ENCODE results near the gene CTR9. TPM values are rescaled to one million over a fixed set of nuclear protein-coding genes. Genes with fewer than 3 reads are reported as not detected.

The CTR9 gene
- polyA plus RNA-seq, 6 donors from 2014 or later, result 29.0 to 67.9 (median 59.0) TPM

- Mint-ChIP-seq H3K36me3 (no peaks in the 10 kb centered on the region), H3K27ac (no peak overlapping the region), H3K4me3 (peak overlapping the region in 4 of 8 donors; percentile 4 to 79 (median 52)), H3K27me3 (no peaks in the 10 kb centered on the region), H3K9me3 (no peaks in the 10 kb centered on the region), H3K4me1 (peaks cover 5 to 19% (median 10%) of the 10 kb centered on the region in 3 donors)
- ATAC-seq (ENCODE audit: low read depth in 2 of 2) (no peak), DNase-seq (no peak)
Observed at GRCh38 chr11:10749476-10749875, 1.6 kb upstream of the CTR9 start.

GRCh38 chr11:10751581-10751940 is 515 bp downstream of the CTR9 start:
- Mint-ChIP-seq H3K27me3 (no peaks in the 10 kb centered on the region), H3K27ac (peak overlapping the region; percentile 87 to 97 (median 92)), H3K9me3 (no peaks in the 10 kb centered on the region), H3K36me3 (peaks cover 0 to 9% of the 10 kb centered on the region in 2 donors), H3K4me3 (peak overlapping the region; percentile 93 to 100 (median 96)), H3K4me1 (peaks cover 5 to 19% (median 10%) of the 10 kb centered on the region in 3 donors)
- no peak for DNase-seq
- ATAC-seq (ENCODE audit: low read depth in 2 of 2), result no peak

DNA sequence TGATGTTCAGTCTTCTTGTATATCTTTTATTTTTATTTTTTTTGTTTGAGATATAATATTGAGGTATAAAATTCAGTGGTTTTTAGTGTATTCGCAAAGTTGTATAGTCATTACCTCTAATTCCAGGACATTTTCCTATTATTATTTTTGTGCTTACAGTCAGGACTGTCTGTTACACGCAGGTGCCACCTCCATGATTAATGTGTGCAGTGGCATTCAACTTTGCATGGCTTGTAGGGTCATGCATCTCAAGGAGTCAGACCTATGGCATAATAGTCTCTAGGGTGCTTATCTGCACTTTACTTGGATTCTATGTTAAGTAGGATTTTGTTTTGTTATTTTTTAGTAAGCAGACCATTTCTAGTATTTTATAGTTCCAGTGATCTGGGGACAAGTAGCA is 1.0 kb downstream of the CTR9 start:
- Mint-ChIP-seq H3K27ac (peak overlapping the region in 4 of 6 donors; percentile 91 to 97 (median 92)), H3K4me3 (peak overlapping the region; percentile 93 to 100 (median 96)), H3K36me3 (peaks cover 0 to 9% of the 10 kb centered on the region in 2 donors), H3K4me1 (peaks cover 5 to 19% (median 10%) of the 10 kb centered on the region in 3 donors), H3K9me3 (no peaks in the 10 kb centered on the region), H3K27me3 (no peaks in the 10 kb centered on the region)
- DNase-seq (no peak), ATAC-seq (ENCODE audit: low read depth in 2 of 2) (no peak)

DNA sequence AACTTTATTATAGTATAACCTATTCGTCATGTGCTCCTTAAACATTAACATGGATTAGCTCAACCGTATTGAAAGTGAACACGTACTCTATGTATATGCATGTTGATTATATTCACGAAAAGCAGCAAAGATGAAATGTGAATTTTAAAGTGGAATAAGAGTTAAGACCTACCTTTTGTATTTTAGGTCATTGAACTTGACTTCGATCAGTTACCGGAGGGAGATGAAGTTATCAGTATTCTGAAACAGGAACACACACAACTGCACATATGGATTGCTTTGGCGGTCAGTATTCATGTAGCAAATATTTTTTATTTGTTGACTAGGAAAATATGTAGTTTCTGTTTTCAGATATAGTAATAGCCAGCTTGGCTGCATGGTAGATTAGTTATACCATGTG is 1.4 kb downstream of the CTR9 start:
- Mint-ChIP-seq H3K27me3 (no peaks in the 10 kb centered on the region), H3K36me3 (peaks cover 0 to 9% of the 10 kb centered on the region in 2 donors), H3K9me3 (no peaks in the 10 kb centered on the region), H3K4me1 (peaks cover 5 to 19% (median 10%) of the 10 kb centered on the region in 3 donors), H3K4me3 (peak overlapping the region in 7 of 8 donors; percentile 93 to 100 (median 96)), H3K27ac (peak overlapping the region in 2 of 6 donors; percentile 4 to 93)
- no peak for DNase-seq
- no peak for ATAC-seq (ENCODE audit: low read depth in 2 of 2)

DNA sequence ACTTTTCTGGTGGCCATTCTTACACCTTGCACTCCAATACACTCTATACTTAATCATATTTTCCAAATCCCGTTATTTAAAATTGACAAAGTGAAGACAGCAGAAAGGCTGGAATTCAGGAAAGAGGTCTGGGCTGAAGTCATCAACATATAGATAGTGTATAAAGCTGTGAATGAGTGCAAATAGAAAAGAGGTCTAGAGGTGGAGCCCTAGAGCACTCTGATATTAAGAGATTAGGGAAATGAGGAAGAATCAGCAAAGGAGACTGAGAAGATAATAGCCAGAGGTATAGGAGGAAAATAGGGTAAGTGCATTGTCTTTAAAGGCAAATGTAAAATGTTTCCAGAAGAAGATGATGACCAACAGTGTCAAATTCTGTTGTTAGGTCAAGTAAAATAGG is 7.9 kb downstream of the CTR9 start:
- no peak for DNase-seq
- peaks cover 10 to 22% of the 10 kb centered on the region in 2 donors for H3K36me3 Mint-ChIP-seq
- peak; percentile 61 to 63 for ATAC-seq (ENCODE audit: low read depth in 2 of 2)
- no peak overlapping the region for H3K4me3 Mint-ChIP-seq
- H3K27me3 Mint-ChIP-seq, result no peaks in the 10 kb centered on the region
- no peak overlapping the region for H3K27ac Mint-ChIP-seq
- peaks cover 5 to 13% (median 7%) of the 10 kb centered on the region in 3 donors for H3K4me1 Mint-ChIP-seq
- no peaks in the 10 kb centered on the region for H3K9me3 Mint-ChIP-seq

DNA sequence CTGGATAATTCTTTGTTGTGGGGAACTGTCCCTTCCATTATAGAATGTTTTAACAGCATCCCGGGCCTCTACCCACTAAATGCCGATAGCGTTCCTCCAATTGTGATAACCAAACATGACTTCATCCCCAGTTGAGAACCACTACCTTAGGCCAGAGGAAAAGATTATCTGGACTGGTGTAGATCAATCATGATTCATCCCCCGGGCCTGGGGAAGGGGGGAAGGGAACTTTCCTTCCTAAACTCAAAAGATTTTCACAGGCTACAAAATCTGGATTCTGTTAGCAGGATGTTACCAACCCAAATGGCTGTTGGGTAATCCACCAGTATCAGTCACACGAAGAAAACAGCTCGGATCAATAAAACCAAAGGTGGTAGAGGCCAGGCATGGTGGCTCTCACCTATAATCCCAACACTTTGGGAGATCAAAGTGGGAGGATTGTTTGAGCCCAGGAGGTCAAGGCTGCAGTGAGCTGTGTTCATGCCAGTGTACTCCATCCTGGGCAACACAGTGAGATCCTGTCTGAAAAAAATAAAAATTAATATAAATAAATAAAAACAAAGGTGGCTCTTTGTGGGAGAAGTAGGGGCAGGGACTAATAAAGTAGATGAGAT is 10.1 kb downstream of the CTR9 start:
- ATAC-seq (ENCODE audit: low read depth in 2 of 2), result no peak

DNA sequence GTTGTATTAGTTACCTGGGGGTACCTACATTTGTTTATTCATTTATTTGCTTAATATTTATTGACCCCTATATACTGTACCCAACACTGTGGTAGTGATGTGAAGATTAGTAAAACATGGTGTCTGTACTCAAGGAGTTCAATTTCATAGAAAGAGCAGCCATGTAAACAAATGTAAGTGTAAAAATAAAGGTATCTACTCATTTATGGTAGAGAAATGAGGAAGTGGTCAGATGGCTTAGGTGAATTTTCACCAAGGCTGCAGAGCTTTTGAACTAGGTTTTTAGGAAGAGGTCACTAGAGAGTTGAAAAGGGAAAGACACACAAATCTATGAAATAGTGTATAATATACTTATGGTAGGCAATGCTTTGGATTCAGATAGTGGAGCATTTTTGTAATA is 11.1 kb downstream of the CTR9 start:
- Mint-ChIP-seq H3K9me3 (no peaks in the 10 kb centered on the region), H3K27ac (peak overlapping the region in 4 of 6 donors; percentile 0 to 60 (median 20)), H3K27me3 (no peaks in the 10 kb centered on the region), H3K4me3 (peak overlapping the region in 3 of 8 donors; percentile 0 to 3 (median 1)), H3K36me3 (peaks cover 24 to 37% of the 10 kb centered on the region in 2 donors), H3K4me1 (peaks cover 5 to 13% (median 7%) of the 10 kb centered on the region in 3 donors)
- ATAC-seq (ENCODE audit: low read depth in 2 of 2), result peak; percentile 85 to 93
- peak; percentile 34 for DNase-seq

More for the DNA sequence above, 10.1 kb downstream of the CTR9 start:
- DNase-seq, result no peak
- H3K4me3 Mint-ChIP-seq, result no peak overlapping the region
- H3K9me3 Mint-ChIP-seq, result no peaks in the 10 kb centered on the region
- H3K4me1 Mint-ChIP-seq, result peaks cover 5 to 13% (median 7%) of the 10 kb centered on the region in 3 donors
- H3K27ac Mint-ChIP-seq, result peak overlapping the region in 3 of 6 donors; percentile 34 to 57 (median 54)
- no peaks in the 10 kb centered on the region for H3K27me3 Mint-ChIP-seq
- H3K36me3 Mint-ChIP-seq, result peaks cover 17 to 27% of the 10 kb centered on the region in 2 donors

DNA sequence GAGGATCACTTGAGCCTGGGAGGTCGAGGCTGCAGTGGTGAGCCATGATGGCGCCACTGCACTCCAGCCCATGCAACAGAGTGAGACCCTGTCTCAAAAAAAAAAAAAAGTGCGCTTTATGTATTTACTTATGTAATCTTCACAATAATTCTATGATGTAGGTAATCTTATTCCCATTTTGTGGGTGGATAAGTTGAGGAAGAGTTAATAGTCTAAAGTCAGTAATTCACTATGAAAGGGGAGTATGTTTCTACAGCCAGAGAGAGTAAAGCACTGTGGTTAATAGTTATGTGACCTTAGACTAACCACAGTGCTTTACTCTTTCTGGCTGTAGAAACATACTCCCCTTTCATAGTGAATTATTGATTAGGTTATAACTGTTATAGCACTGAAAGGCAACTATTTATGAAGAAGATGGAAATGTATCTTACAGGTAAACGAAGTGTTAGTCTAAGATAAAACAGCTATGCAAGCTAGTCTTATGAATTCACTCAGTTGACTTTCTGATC is 11.9 kb downstream of the CTR9 start:
- Mint-ChIP-seq H3K27me3 (no peaks in the 10 kb centered on the region), H3K9me3 (no peaks in the 10 kb centered on the region), H3K36me3 (peaks cover 24 to 44% of the 10 kb centered on the region in 2 donors), H3K27ac (peak overlapping the region in 2 of 6 donors; percentile 33 to 53), H3K4me3 (peak overlapping the region in 1 of 8 donors; percentile 2), H3K4me1 (peaks cover 5 to 13% (median 7%) of the 10 kb centered on the region in 3 donors)
- ATAC-seq (ENCODE audit: low read depth in 2 of 2) (no peak), DNase-seq (no peak)

- Mint-ChIP-seq H3K4me3 (no peak overlapping the region), H3K9me3 (no peaks in the 10 kb centered on the region), H3K27ac (peak overlapping the region in 1 of 6 donors; percentile 56), H3K36me3 (peaks cover 24 to 44% of the 10 kb centered on the region in 2 donors), H3K4me1 (peaks cover 5 to 13% (median 7%) of the 10 kb centered on the region in 3 donors), H3K27me3 (no peaks in the 10 kb centered on the region)
- no peak for DNase-seq
- no peak for ATAC-seq (ENCODE audit: low read depth in 2 of 2)
Observed at GRCh38 chr11:10763766-10764165, 12.7 kb downstream of the CTR9 start.

DNA sequence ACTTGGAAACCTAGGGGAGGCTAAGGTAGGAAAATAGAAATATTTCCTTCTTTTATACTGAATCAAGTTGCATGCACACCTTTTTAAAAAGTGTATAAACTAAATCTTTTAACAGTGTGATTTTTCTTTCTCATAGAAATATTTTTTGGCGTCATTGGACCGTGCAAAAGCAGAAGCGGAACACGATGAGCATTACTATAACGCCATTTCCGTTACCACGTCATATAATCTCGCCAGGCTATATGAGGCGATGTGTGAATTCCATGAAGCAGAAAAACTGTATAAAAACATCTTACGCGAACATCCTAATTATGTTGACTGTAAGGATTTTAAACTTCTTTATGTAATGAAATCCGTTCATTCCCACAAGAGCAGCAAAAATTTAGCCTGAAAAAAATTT is 13.4 kb downstream of the CTR9 start:
- H3K4me1 Mint-ChIP-seq, result peaks cover 5 to 13% (median 7%) of the 10 kb centered on the region in 3 donors
- peak overlapping the region in 1 of 6 donors; percentile 56 for H3K27ac Mint-ChIP-seq
- peak in 1 of 2 donors; percentile 66 for ATAC-seq (ENCODE audit: low read depth in 2 of 2)

GRCh38 chr11:10770626-10771254 is 19.7 kb downstream of the CTR9 start:
- H3K9me3 Mint-ChIP-seq, result no peaks in the 10 kb centered on the region
- ATAC-seq (ENCODE audit: low read depth in 2 of 2) (peak in 1 of 2 donors; percentile 28), DNase-seq (peak; percentile 14)
- no peaks in the 10 kb centered on the region for H3K4me1 Mint-ChIP-seq
- H3K27ac Mint-ChIP-seq, result no peak overlapping the region
- H3K4me3 Mint-ChIP-seq, result no peak overlapping the region
- peaks cover 30 to 40% of the 10 kb centered on the region in 2 donors for H3K36me3 Mint-ChIP-seq
- H3K27me3 Mint-ChIP-seq, result no peaks in the 10 kb centered on the region

More for the DNA sequence above, 13.4 kb downstream of the CTR9 start:
- no peaks in the 10 kb centered on the region for H3K9me3 Mint-ChIP-seq
- no peak for DNase-seq
- no peaks in the 10 kb centered on the region for H3K27me3 Mint-ChIP-seq
- no peak overlapping the region for H3K4me3 Mint-ChIP-seq
- peaks cover 30 to 48% of the 10 kb centered on the region in 2 donors for H3K36me3 Mint-ChIP-seq

GRCh38 chr11:10771457-10771856 is 20.4 kb downstream of the CTR9 start:
- Mint-ChIP-seq H3K4me3 (no peak overlapping the region), H3K4me1 (no peaks in the 10 kb centered on the region), H3K27ac (no peak overlapping the region), H3K27me3 (no peaks in the 10 kb centered on the region), H3K9me3 (no peaks in the 10 kb centered on the region), H3K36me3 (peaks cover 31 to 35% of the 10 kb centered on the region in 2 donors)
- ATAC-seq (ENCODE audit: low read depth in 2 of 2), result no peak
- DNase-seq, result no peak

- no peak overlapping the region for H3K4me3 Mint-ChIP-seq
- DNase-seq, result no peak
- peaks cover 16 to 29% of the 10 kb centered on the region in 2 donors for H3K36me3 Mint-ChIP-seq
- peak overlapping the region in 2 of 6 donors; percentile 8 to 61 for H3K27ac Mint-ChIP-seq
- no peaks in the 10 kb centered on the region for H3K9me3 Mint-ChIP-seq
- H3K4me1 Mint-ChIP-seq, result peaks cover 0 to 11% (median 7%) of the 10 kb centered on the region in 3 donors
- H3K27me3 Mint-ChIP-seq, result no peaks in the 10 kb centered on the region
- ATAC-seq (ENCODE audit: low read depth in 2 of 2), result no peak
Observed at GRCh38 chr11:10774811-10775210, 23.8 kb downstream of the CTR9 start.
